Gastroesophageal sphincter (tissue), 3 donors: ENCODE data around the gene MGST2.

Experiments used
- EP300 ChIP-seq: sonication (generic); formaldehyde crosslinking; IDR thresholded peaks from one replicate; pipeline ENCODE4 v1.6.1; 2017; ENCODE audit warnings: antibody characterized with exemption, mild to moderate bottlenecking
- POLR2A ChIP-seq, 2 donors: fragments of 450-650 bp; IDR thresholded peaks; one replicate each; pipeline ENCODE4 v1.6.1; 2017; ENCODE audit warnings: antibody characterized with exemption in 2 of 2, mild to moderate bottlenecking in 2 of 2, moderate library complexity in 1 of 2
- POLR2AphosphoS5 ChIP-seq: sonication (generic); formaldehyde crosslinking; IDR thresholded peaks from one replicate; pipeline ENCODE4 v1.6.1; 2017; ENCODE audit warnings: antibody characterized with exemption
- TF ChIP-seq, protein P1 (sequence below), 4 experiments: fragments of 200-600 bp in 2 of 4; fragments of 450-650 bp in 2 of 4; sonication (generic) in 1 of 4; IDR thresholded peaks; one replicate each; pipeline ENCODE4 v1.5.1; 2017 to 2019; ENCODE audit warnings: antibody characterized with exemption in 4 of 4, mild to moderate bottlenecking in 2 of 4, moderate library complexity in 2 of 4

DNA sequence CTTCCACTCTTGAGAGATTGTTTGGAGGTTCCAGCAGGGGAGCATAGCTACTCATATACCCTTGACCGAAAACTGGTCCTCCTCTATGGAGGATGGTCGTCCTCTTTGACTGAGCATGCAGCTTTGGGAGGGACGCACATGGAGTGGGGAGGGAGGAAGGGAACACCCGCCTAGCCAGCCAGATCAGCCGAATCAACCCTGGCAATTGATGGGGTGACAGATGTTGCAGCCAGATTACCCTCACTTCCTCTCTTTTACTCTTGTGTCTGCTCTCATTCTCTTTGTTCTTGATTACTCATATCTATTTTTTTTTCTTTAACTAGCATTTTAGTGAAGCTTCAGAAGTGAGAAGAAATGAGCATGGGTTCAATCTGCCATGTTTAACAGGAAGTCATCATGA lies 19.6 kb downstream of the MGST2 start:
- TF ChIP-seq, protein P1, sequence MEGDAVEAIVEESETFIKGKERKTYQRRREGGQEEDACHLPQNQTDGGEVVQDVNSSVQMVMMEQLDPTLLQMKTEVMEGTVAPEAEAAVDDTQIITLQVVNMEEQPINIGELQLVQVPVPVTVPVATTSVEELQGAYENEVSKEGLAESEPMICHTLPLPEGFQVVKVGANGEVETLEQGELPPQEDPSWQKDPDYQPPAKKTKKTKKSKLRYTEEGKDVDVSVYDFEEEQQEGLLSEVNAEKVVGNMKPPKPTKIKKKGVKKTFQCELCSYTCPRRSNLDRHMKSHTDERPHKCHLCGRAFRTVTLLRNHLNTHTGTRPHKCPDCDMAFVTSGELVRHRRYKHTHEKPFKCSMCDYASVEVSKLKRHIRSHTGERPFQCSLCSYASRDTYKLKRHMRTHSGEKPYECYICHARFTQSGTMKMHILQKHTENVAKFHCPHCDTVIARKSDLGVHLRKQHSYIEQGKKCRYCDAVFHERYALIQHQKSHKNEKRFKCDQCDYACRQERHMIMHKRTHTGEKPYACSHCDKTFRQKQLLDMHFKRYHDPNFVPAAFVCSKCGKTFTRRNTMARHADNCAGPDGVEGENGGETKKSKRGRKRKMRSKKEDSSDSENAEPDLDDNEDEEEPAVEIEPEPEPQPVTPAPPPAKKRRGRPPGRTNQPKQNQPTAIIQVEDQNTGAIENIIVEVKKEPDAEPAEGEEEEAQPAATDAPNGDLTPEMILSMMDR (IDR thresholded peaks at IDR 0.05): no peak
- TF ChIP-seq EP300: no peak
- TF ChIP-seq POLR2AphosphoS5: no peak
- TF ChIP-seq POLR2A (IDR thresholded peaks at IDR 0.05): no peak
